D721Med (cell line): ENCODE measurements around the gene GMNN.
"Not testable (repeated sequence)": the region's sequence is repeated elsewhere in the genome, so short reads cannot be mapped to it uniquely, and the experiment has no call there.

Experiments
- DNase-seq: peaks from one replicate; pipeline ENCODE4 v3.0.0; 2011; ENCODE audit warnings: low spot score; ENCODE audit not compliant: insufficient read length
- FAIRE-seq: peaks from 2 replicates; lab custom pipeline; 2011; peaks lifted over from hg19 to GRCh38; lab: Jason Lieb, UNC
- CTCF ChIP-seq: IDR thresholded peaks from 2 replicates; pipeline ENCODE4 v1.5.1; 2012; ENCODE audit warnings: mild to moderate bottlenecking, control low read depth; ENCODE audit not compliant: insufficient read depth; ENCODE audit errors: missing control alignments

Gene GMNN

GRCh38 chr6:24763578-24763977 lies 11.2 kb upstream of the GMNN start:
- DNase-seq = no peak
- no peak for TF ChIP-seq CTCF
- no peak for FAIRE-seq

- FAIRE-seq, DNase-seq: not testable (repeated sequence)
Observed at GRCh38 chr6:24764833-24765828, 9.6 kb upstream of the GMNN start.

GRCh38 chr6:24765968-24766367 lies 8.8 kb upstream of the GMNN start:
- not testable (repeated sequence) for FAIRE-seq

GRCh38 chr6:24766680-24767462 lies 7.9 kb upstream of the GMNN start:
- no peak for DNase-seq
- TF ChIP-seq CTCF = peak; percentile 54
- FAIRE-seq = no peak

More at GRCh38 chr6:24765968-24766367, 8.8 kb upstream of the GMNN start:
- DNase-seq = not testable (repeated sequence)

- DNase-seq (no peak), FAIRE-seq (no peak)
- no peak for TF ChIP-seq CTCF
Observed at GRCh38 chr6:24768361-24768760, 6.4 kb upstream of the GMNN start.

GRCh38 chr6:24775520-24776058 lies 852 bp downstream of the GMNN start:
- no peak for FAIRE-seq
- no peak for TF ChIP-seq CTCF
- DNase-seq = no peak

GRCh38 chr6:24777227-24777626 lies 2.5 kb downstream of the GMNN start:
- no peak for FAIRE-seq
- no peak for TF ChIP-seq CTCF
- DNase-seq = no peak
